Measurements from ENCODE around the gene ZC3HAV1.

Gene ZC3HAV1

GRCh38 chr7:139084709-139085108 lies 24.8 kb downstream of the ZC3HAV1 start:
- TF ChIP-seq SNAI2 (CRISPR knock-in tag; IDR thresholded peaks at IDR 0.05) (no peak), TCF4 (CRISPR knock-in tag; IDR thresholded peaks at IDR 0.05; ENCODE audit: borderline replicate concordance) (no peak), ARNTL (CRISPR knock-in tag; IDR thresholded peaks at IDR 0.05; ENCODE audit: borderline replicate concordance, low read depth) (no peak), ZNF8 (CRISPR knock-in tag; IDR thresholded peaks at IDR 0.05) (no peak), ISL1 (CRISPR knock-in tag; IDR thresholded peaks at IDR 0.05) (no peak)
- TF ChIP-seq, protein P1, sequence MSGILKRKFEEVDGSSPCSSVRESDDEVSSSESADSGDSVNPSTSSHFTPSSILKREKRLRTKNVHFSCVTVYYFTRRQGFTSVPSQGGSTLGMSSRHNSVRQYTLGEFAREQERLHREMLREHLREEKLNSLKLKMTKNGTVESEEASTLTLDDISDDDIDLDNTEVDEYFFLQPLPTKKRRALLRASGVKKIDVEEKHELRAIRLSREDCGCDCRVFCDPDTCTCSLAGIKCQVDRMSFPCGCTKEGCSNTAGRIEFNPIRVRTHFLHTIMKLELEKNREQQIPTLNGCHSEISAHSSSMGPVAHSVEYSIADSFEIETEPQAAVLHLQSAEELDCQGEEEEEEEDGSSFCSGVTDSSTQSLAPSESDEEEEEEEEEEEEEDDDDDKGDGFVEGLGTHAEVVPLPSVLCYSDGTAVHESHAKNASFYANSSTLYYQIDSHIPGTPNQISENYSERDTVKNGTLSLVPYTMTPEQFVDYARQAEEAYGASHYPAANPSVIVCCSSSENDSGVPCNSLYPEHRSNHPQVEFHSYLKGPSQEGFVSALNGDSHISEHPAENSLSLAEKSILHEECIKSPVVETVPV (CRISPR knock-in tag; IDR thresholded peaks at IDR 0.05) = no peak
- no peak for ATAC-seq

DNA sequence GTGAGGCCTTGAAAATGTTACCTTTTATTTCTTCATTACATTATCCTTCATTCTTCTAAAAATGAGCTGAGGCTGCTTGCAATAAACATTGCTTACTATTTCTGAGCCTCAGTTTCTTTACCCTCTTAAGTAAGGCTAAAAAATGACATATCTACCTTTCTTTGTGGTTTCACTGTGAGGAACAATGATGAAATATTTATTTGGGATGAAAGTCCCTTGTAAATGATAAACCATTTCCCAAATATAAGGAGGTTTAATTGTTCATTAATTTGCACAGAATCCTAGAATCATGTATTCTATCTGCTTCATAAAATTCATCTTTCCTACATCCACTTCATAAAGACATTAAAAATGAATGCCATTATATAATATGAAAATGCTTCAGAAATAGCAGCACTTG lies 27.9 kb downstream of the ZC3HAV1 start:
- TF ChIP-seq SNAI2 (CRISPR knock-in tag; IDR thresholded peaks at IDR 0.05) (no peak), CSDC2 (CRISPR knock-in tag; IDR thresholded peaks at IDR 0.05) (no peak), ZNF70 (CRISPR knock-in tag; IDR thresholded peaks at IDR 0.05) (no peak), ZFP3 (CRISPR knock-in tag; IDR thresholded peaks at IDR 0.05) (no peak)
- no peak for ATAC-seq

- ATAC-seq = no peak
- TF ChIP-seq, protein P1 (CRISPR knock-in tag; IDR thresholded peaks at IDR 0.05) = no peak
- TF ChIP-seq OSR1 (CRISPR knock-in tag; IDR thresholded peaks at IDR 0.05) (no peak), ZFP3 (CRISPR knock-in tag; IDR thresholded peaks at IDR 0.05) (no peak), TOX (CRISPR knock-in tag; IDR thresholded peaks at IDR 0.05; ENCODE audit: borderline replicate concordance) (no peak)
These were observed 28.6 kb downstream of the ZC3HAV1 start for GRCh38 chr7:139080905-139081304.

- TF ChIP-seq PPARA (CRISPR knock-in tag; IDR thresholded peaks at IDR 0.05; ENCODE audit: borderline replicate concordance) (no peak), ZNF8 (CRISPR knock-in tag; IDR thresholded peaks at IDR 0.05) (no peak), ZFP30 (CRISPR knock-in tag; IDR thresholded peaks at IDR 0.05) (no peak), ZC3H10 (CRISPR knock-in tag; IDR thresholded peaks at IDR 0.05) (no peak), CREB5 (CRISPR knock-in tag; IDR thresholded peaks at IDR 0.05; ENCODE audit: low read depth) (no peak)
- TF ChIP-seq, protein P2, sequence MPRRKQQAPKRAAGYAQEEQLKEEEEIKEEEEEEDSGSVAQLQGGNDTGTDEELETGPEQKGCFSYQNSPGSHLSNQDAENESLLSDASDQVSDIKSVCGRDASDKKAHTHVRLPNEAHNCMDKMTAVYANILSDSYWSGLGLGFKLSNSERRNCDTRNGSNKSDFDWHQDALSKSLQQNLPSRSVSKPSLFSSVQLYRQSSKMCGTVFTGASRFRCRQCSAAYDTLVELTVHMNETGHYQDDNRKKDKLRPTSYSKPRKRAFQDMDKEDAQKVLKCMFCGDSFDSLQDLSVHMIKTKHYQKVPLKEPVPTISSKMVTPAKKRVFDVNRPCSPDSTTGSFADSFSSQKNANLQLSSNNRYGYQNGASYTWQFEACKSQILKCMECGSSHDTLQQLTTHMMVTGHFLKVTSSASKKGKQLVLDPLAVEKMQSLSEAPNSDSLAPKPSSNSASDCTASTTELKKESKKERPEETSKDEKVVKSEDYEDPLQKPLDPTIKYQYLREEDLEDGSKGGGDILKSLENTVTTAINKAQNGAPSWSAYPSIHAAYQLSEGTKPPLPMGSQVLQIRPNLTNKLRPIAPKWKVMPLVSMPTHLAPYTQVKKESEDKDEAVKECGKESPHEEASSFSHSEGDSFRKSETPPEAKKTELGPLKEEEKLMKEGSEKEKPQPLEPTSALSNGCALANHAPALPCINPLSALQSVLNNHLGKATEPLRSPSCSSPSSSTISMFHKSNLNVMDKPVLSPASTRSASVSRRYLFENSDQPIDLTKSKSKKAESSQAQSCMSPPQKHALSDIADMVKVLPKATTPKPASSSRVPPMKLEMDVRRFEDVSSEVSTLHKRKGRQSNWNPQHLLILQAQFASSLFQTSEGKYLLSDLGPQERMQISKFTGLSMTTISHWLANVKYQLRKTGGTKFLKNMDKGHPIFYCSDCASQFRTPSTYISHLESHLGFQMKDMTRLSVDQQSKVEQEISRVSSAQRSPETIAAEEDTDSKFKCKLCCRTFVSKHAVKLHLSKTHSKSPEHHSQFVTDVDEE (CRISPR knock-in tag; IDR thresholded peaks at IDR 0.05) = no peak
These were observed 29.7 kb downstream of the ZC3HAV1 start for GRCh38 chr7:139079861-139080260.

DNA sequence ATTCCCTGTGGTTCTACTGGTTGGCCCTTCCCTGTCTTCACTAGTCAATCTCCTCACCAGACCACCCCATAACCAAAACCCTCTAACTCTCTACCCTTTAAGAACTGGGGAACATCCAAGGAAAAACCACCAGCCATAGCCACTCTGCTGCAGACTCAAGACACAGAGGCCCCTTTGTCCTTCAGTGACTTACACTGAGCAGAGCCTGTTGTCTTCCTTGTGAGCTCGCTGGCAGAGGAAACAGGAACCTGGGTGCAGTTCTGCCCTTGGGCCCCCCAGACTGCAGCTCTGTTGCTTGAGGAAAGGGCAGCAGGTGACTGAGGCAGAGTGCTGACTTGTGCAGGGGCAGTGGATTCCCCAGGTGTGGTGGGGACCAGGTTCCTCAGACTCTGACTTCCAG lies 30.6 kb downstream of the ZC3HAV1 start:
- ATAC-seq = no peak
- TF ChIP-seq BACH2 (CRISPR knock-in tag; IDR thresholded peaks at IDR 0.05; ENCODE audit: borderline replicate concordance) (no peak), GLIS3 (CRISPR knock-in tag; IDR thresholded peaks at IDR 0.05) (no peak), ARNTL (CRISPR knock-in tag; IDR thresholded peaks at IDR 0.05; ENCODE audit: borderline replicate concordance, low read depth) (no peak), SNAI2 (CRISPR knock-in tag; IDR thresholded peaks at IDR 0.05) (no peak), TCF4 (CRISPR knock-in tag; IDR thresholded peaks at IDR 0.05; ENCODE audit: borderline replicate concordance) (no peak), ZFP30 (CRISPR knock-in tag; IDR thresholded peaks at IDR 0.05) (no peak), ZNF70 (CRISPR knock-in tag; IDR thresholded peaks at IDR 0.05) (no peak), ESRRG (CRISPR knock-in tag; IDR thresholded peaks at IDR 0.05) (no peak), ZNF565 (CRISPR knock-in tag; conservative IDR thresholded peaks at IDR 0.05; ENCODE audit: low read depth) (no peak), ISL1 (CRISPR knock-in tag; IDR thresholded peaks at IDR 0.05) (no peak), OSR1 (CRISPR knock-in tag; IDR thresholded peaks at IDR 0.05) (no peak), ZC3H10 (CRISPR knock-in tag; IDR thresholded peaks at IDR 0.05) (no peak)
- TF ChIP-seq, protein P1 (CRISPR knock-in tag; IDR thresholded peaks at IDR 0.05) = no peak

More at GRCh38 chr7:139079861-139080260, 29.7 kb downstream of the ZC3HAV1 start:
- ATAC-seq = no peak

Measured in SK-N-SH treated with all-trans-retinoic acid at 6 μM for 48 hours (cell line).